Spleen (tissue), 11 donors: ENCODE data around the gene ARVCF. TPM values are rescaled to one million over a fixed set of nuclear protein-coding genes. Genes with fewer than 3 reads are reported as not detected.

Experiments used
- DNase-seq: peaks from one replicate; pipeline ENCODE4 v3.0.0-alpha.2; 2020
- H3K27ac ChIP-seq, 8 donors: fragments of 200-600 bp; sonication (generic) in 7 of 8; 1 replicate in 4 of 8; 2 replicates in 4 of 8; pipeline versions ENCODE4 v1.5.0 to v1.8.0; 2016 to 2021; ENCODE audit warnings: inconsistent platforms in 4 of 8, mild to moderate bottlenecking in 4 of 8, moderate library complexity in 1 of 8
- H3K27me3 ChIP-seq, 7 donors: fragments of 200-600 bp; sonication (generic) in 6 of 7; replicated peaks in 1 of 7; 1 replicate in 4 of 7; 2 replicates in 3 of 7; pipeline versions ENCODE4 v1.5.0 to v1.8.0; 2016 to 2021; ENCODE audit warnings: inconsistent platforms in 3 of 7, mild to moderate bottlenecking in 1 of 7
- H3K36me3 ChIP-seq, 6 donors: fragments of 200-600 bp; sonication (generic) in 5 of 6; 1 replicate in 4 of 6; 2 replicates in 2 of 6; pipeline versions ENCODE4 v1.5.0 to v1.8.0; 2016 to 2021; ENCODE audit warnings: inconsistent platforms in 2 of 6
- H3K4me1 ChIP-seq, 6 donors: fragments of 200-600 bp; sonication (generic) in 5 of 6; 1 replicate in 3 of 6; 2 replicates in 3 of 6; pipeline versions ENCODE4 v1.5.0 to v1.8.0; 2016 to 2021; ENCODE audit warnings: inconsistent platforms in 3 of 6
- H3K4me3 ChIP-seq, 8 donors: fragments of 200-600 bp; sonication (generic) in 7 of 8; 1 replicate in 4 of 8; 2 replicates in 4 of 8; pipeline versions ENCODE4 v1.5.0 to v1.8.0; 2016 to 2021; ENCODE audit warnings: inconsistent platforms in 4 of 8, mild to moderate bottlenecking in 4 of 8, moderate library complexity in 2 of 8
- H3K9me3 ChIP-seq, 8 donors: fragments of 200-600 bp; sonication (generic) in 7 of 8; 1 replicate in 4 of 8; 2 replicates in 4 of 8; pipeline versions ENCODE4 v1.5.0 to v1.8.0; 2016 to 2021; ENCODE audit warnings: inconsistent platforms in 4 of 8
- POLR2A ChIP-seq, 3 donors: fragments of 450-650 bp; IDR thresholded peaks; one replicate each; pipeline ENCODE4 v1.5.1; 2017; ENCODE audit warnings: antibody characterized with exemption in 3 of 3, mild to moderate bottlenecking in 1 of 3
- POLR2AphosphoS5 ChIP-seq, 3 donors: sonication (generic); formaldehyde crosslinking; IDR thresholded peaks; one replicate each; pipeline ENCODE4 v1.5.1; 2017; ENCODE audit warnings: antibody characterized with exemption in 3 of 3
- WGBS, 5 donors: extraction: QIAGEN DNeasy Blood & Tissue Kit in 3 of 5; methylation state at CpG; one replicate each; pipeline versions ENCODE4 v1.1.5 to v1.1.7; 2013 to 2018; 5-methylcytosine and 5-hydroxymethylcytosine counted together
- intact Hi-C: fragments of 100-400 bp; cut with DNase I; formaldehyde crosslinking; loops from one replicate; pipeline ENCODE4 v1.15.0; 2023; ENCODE audit warnings: low total_unique reads
- polyA plus RNA-seq, 3 donors: library from polyadenylated mRNA; stranded (reverse); fragments of 200-250 nt; gene quantifications; one replicate each; pipeline ENCODE4 v1.2.1, GENCODE V29; 2013
- total RNA-seq, 7 donors: library from RNA; depleted of rRNA in 3 of 7; stranded (reverse); fragments of >200 nt in 3 of 7; fragmentation: NEBNext Ultra II Directional in 4 of 7; extraction: Animal tissue kit (Norgen Biotek cat#: 25700) in 4 of 7; gene quantifications; one replicate each; pipeline versions ENCODE4 v1.1.0 to v1.2.1, GENCODE V29; 2016 to 2021
- TF ChIP-seq, protein P1 (sequence below), 11 experiments: fragments of 200-600 bp in 7 of 11; fragments of 450-650 bp in 4 of 11; sonication (generic) in 4 of 11; IDR thresholded peaks in 8 of 11; conservative IDR thresholded peaks in 3 of 11; 1 replicate in 7 of 11; 2 replicates in 4 of 11; pipeline versions ENCODE4 v1.4.0 to v1.8.0; 2016 to 2021; ENCODE audit warnings: antibody characterized with exemption in 11 of 11, inconsistent platforms in 4 of 11, mild to moderate bottlenecking in 1 of 11
- donor health status: healthy with polysubstance abuse.
- donor health status: DM: no; HTN: no; CAD: no; lungs with moderate emphysema.
- donor health status: DM: no; HTN: no; CAD: no.
- donor health status: Bipolar disorder and iron deficiency.
- donor health status: healthy.
- donor health status: DM: no; HTN: no; CAD: no.
- donor health status: DM: yes; HTN: yes; CAD: no.

Gene ARVCF
- total and polyA plus RNA-seq, 10 donors: 9.4 to 96.7 (median 27.6) TPM

DNA sequence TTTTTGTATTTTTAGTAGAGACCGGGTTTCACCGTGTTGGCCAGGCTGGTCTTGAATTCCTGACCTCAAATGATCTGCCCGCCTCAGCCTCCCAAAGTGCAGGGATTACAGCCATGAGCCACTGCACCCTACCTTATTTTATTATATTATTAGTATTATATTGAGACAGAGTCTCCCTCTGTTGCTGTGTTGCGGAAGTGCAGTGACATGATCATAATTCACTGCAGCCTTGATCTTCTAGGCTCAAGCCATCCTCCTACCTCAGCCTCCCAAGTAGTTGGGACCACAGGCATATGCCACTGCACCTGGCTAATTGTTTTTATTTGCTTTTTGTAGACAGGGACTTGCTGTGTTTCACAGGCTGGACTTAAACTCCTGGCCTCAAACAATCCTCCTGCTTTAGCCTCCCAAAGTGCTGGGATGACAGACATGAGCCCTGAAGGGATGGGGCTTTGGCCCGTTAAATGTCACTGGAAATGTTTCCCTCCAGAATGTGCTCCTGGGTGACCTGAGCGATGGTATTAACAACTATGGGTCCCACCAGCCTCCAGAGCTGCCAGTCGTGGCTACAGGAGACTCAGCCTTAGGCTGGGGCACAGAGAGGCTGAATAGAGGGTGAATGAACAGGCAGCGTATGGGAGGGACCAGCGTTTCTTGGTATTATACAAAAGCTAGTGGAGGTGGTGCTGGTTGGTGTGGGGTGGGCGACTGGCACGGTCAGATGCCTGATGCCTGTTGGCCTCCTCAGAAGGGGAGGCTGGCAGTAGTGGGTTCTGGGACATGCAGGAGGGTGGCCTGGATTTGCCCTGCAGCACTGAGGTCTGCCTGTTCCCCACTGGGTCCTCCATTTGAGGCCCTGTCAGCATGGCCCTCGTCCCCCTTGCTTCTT lies 11.6 kb upstream of the ARVCF start:
- no peak for TF ChIP-seq POLR2A (IDR thresholded peaks at IDR 0.05)
- TF ChIP-seq POLR2AphosphoS5 (IDR thresholded peaks at IDR 0.05): no peak
- TF ChIP-seq, protein P1, sequence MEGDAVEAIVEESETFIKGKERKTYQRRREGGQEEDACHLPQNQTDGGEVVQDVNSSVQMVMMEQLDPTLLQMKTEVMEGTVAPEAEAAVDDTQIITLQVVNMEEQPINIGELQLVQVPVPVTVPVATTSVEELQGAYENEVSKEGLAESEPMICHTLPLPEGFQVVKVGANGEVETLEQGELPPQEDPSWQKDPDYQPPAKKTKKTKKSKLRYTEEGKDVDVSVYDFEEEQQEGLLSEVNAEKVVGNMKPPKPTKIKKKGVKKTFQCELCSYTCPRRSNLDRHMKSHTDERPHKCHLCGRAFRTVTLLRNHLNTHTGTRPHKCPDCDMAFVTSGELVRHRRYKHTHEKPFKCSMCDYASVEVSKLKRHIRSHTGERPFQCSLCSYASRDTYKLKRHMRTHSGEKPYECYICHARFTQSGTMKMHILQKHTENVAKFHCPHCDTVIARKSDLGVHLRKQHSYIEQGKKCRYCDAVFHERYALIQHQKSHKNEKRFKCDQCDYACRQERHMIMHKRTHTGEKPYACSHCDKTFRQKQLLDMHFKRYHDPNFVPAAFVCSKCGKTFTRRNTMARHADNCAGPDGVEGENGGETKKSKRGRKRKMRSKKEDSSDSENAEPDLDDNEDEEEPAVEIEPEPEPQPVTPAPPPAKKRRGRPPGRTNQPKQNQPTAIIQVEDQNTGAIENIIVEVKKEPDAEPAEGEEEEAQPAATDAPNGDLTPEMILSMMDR (IDR thresholded peaks at IDR 0.05 in 8 of 11, conservative IDR thresholded peaks at IDR 0.05 in 3 of 11): peak in 3 of 11 experiments; percentile 26 to 50 (median 29)
- peak; percentile 7 for DNase-seq
- Histone ChIP-seq H3K27ac (peak overlapping the region in 3 of 8 donors; percentile 40 to 72 (median 48)), H3K9me3 (no peaks in the 10 kb centered on the region), H3K27me3 (no peaks in the 10 kb centered on the region), H3K36me3 (peaks cover 0 to 62% (median 0%) of the 10 kb centered on the region in 6 donors), H3K4me1 (peaks cover 6 to 87% (median 60%) of the 10 kb centered on the region in 6 donors), H3K4me3 (no peak overlapping the region)
- 90 to 93% (median 91%) methylated on average over 12 of the region's 12 CpGs for WGBS, 5 donors
- intact Hi-C loops: no loop called here

GRCh38 chr22:20026996-20027601 lies 10.5 kb upstream of the ARVCF start:
- DNase-seq: peak; percentile 55
- intact Hi-C loops: no loop called here
- 78 to 85% (median 81%) methylated on average over 12 of the region's 12 CpGs for WGBS, 5 donors

GRCh38 chr22:20026204-20026908 lies 9.7 kb upstream of the ARVCF start:
- DNase-seq: peak; percentile 14
- WGBS, 5 donors: 90 to 98% (median 94%) methylated on average over 13 of the region's 13 CpGs
- intact Hi-C loops: no loop called here
- Histone ChIP-seq H3K27ac (no peak overlapping the region), H3K4me1 (peaks cover 19 to 87% (median 60%) of the 10 kb centered on the region in 6 donors), H3K36me3 (peaks cover 0 to 43% (median 0%) of the 10 kb centered on the region in 6 donors), H3K4me3 (no peak overlapping the region), H3K9me3 (no peaks in the 10 kb centered on the region), H3K27me3 (no peaks in the 10 kb centered on the region)
- TF ChIP-seq POLR2A (IDR thresholded peaks at IDR 0.05): no peak
- TF ChIP-seq, protein P1 (IDR thresholded peaks at IDR 0.05 in 8 of 11, conservative IDR thresholded peaks at IDR 0.05 in 3 of 11): no peak
- no peak for TF ChIP-seq POLR2AphosphoS5 (IDR thresholded peaks at IDR 0.05)

More at GRCh38 chr22:20026996-20027601, 10.5 kb upstream of the ARVCF start:
- H3K9me3 ChIP-seq: no peaks in the 10 kb centered on the region
- no peak overlapping the region for H3K4me3 ChIP-seq
- no peak for TF ChIP-seq POLR2AphosphoS5 (IDR thresholded peaks at IDR 0.05)
- TF ChIP-seq, protein P1 (IDR thresholded peaks at IDR 0.05 in 8 of 11, conservative IDR thresholded peaks at IDR 0.05 in 3 of 11): no peak
- TF ChIP-seq POLR2A (IDR thresholded peaks at IDR 0.05): no peak
- no peaks in the 10 kb centered on the region for H3K27me3 ChIP-seq
- H3K27ac ChIP-seq: no peak overlapping the region
- peaks cover 0 to 51% (median 0%) of the 10 kb centered on the region in 6 donors for H3K36me3 ChIP-seq
- H3K4me1 ChIP-seq: peaks cover 12 to 87% (median 60%) of the 10 kb centered on the region in 6 donors
